ENCODE data around the gene CPNE6. TPM values are rescaled to one million over a fixed set of nuclear protein-coding genes. Genes with fewer than 3 reads are reported as not detected.
A peak's percentile ranks its signal among the peaks of the same experiment; 100 is the strongest.

CPNE6 gene
- polyA plus RNA-seq, 3 donors: not detected

DNA sequence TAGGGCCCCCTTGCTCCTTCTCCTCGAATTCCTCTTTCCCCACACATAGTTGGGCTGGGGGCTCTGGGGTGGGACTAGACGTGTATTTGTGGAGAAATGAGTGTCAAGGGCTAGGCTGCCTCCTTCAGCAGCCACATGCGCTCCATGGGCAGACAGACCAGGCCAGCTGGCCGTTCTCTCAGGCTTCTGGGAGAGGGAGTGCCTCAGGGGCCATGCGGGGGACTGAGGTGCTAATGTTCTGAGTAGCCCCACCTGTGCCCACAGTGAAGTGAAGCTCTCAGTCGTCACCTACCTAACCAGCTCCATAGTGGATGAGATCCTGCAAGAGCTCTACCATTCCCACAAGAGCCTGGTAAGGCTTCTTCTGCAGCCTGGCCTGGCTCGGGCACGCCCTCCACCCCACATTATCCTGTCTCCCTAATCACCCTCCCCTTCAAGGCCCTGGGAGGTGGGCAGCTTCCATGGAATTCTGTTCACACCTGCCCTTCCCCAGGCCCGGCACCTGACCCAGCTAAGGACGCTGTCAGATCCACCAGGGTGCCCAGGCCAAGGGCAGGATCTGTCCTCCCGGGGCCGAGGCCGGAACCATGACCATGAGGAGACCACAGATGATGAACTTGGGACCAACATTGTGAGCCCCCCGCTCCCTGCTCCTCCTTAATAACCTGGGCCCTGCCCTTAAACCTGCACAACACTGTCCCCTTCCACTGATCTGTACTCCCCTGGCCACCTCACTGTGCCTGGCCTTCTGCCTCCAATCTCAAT is 9.0 kb upstream of the CPNE6 start:
- no peaks in the 10 kb centered on the region for H3K36me3 ChIP-seq (replicated peaks in 1 of 2; ENCODE audit: control insufficient read depth in 1 of 2, insufficient read depth in 2 of 2, low read length in 2 of 2)
- no peak overlapping the region for H3K9ac ChIP-seq (ENCODE audit: insufficient read depth, low read length, poor library complexity, severe bottlenecking)
- Mint-ChIP-seq H3K4me3 (no peak overlapping the region), H3K27me3 (ENCODE audit: low read depth in 3 of 3) (peaks cover 2 to 8% (median 7%) of the 10 kb centered on the region in 3 donors), H3K36me3 (no peaks in the 10 kb centered on the region), H3K9me3 (peaks cover 0 to 2% (median 0%) of the 10 kb centered on the region in 7 donors), H3K4me1 (peaks cover 2% of the 10 kb centered on the region), H3K27ac (no peak overlapping the region)
- WGBS (ENCODE audit: insufficient coverage): 94% methylated on average over 11 of the region's 14 CpGs
- no peak for DNase-seq
- H3K4me1 ChIP-seq (ENCODE audit: control insufficient read depth in 1 of 2, insufficient read depth in 2 of 2, low read length in 2 of 2): no peaks in the 10 kb centered on the region
- no peaks in the 10 kb centered on the region for H4K20me1 ChIP-seq (ENCODE audit: insufficient read depth, low read length)
- no peak overlapping the region for H2AFZ ChIP-seq (ENCODE audit: insufficient read depth, low read depth, low read length, poor library complexity, severe bottlenecking)
- no peak overlapping the region for H3K27ac ChIP-seq (ENCODE audit: low read depth in 1 of 2, low read length in 2 of 2)
- no peaks in the 10 kb centered on the region for H3K9me3 ChIP-seq (replicated peaks in 1 of 2; ENCODE audit: control insufficient read depth in 1 of 2, insufficient read depth in 1 of 2, low read length in 2 of 2)
- no peaks in the 10 kb centered on the region for H3K79me2 ChIP-seq (ENCODE audit: insufficient read depth, low read length)
- H3K27me3 ChIP-seq (ENCODE audit: control insufficient read depth in 2 of 2, insufficient read depth in 2 of 2, low read length in 2 of 2): no peaks in the 10 kb centered on the region
- no peak overlapping the region for H3K4me3 ChIP-seq (replicated peaks in 1 of 3; ENCODE audit: low read depth in 2 of 3, low read length in 3 of 3)
- intact Hi-C loops (cut with micrococcal nuclease): no loop called here
- no peak overlapping the region for H3K4me2 ChIP-seq (replicated peaks; ENCODE audit: extremely low read depth, low read length, poor library complexity, severe bottlenecking)
- TF ChIP-seq, protein P1, sequence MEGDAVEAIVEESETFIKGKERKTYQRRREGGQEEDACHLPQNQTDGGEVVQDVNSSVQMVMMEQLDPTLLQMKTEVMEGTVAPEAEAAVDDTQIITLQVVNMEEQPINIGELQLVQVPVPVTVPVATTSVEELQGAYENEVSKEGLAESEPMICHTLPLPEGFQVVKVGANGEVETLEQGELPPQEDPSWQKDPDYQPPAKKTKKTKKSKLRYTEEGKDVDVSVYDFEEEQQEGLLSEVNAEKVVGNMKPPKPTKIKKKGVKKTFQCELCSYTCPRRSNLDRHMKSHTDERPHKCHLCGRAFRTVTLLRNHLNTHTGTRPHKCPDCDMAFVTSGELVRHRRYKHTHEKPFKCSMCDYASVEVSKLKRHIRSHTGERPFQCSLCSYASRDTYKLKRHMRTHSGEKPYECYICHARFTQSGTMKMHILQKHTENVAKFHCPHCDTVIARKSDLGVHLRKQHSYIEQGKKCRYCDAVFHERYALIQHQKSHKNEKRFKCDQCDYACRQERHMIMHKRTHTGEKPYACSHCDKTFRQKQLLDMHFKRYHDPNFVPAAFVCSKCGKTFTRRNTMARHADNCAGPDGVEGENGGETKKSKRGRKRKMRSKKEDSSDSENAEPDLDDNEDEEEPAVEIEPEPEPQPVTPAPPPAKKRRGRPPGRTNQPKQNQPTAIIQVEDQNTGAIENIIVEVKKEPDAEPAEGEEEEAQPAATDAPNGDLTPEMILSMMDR (IDR thresholded peaks at IDR 0.05): no peak

DNA sequence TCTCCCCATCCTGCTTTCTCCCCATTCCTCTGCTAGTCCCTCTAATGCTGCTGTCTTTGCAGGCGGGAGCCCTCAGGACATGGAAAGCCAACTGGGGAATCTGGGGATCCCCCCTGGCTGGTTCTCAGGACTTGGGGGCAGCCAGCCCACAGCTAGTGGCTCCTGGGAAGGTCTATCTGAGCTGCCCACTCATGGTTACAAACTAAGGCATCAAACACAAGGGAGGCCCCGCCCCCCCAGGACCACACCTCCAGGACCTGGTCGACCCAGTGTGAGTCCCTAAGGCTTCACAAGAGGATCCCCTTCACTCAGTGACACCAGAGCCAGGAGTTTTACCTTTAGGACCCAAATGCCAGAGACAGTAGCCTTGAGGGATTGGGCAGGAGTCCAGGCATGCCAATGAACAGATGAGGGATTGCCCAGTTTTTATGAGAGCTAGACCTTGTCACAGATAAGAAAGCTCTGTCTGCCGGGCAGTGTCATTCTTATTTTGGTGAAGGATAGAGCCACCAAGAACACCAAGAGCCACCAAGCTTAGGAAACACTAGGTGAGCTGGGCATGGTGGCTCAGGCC is 8.0 kb upstream of the CPNE6 start:
- H4K20me1 ChIP-seq (ENCODE audit: insufficient read depth, low read length): no peaks in the 10 kb centered on the region
- no peak overlapping the region for H3K27ac ChIP-seq (ENCODE audit: low read depth in 1 of 2, low read length in 2 of 2)
- no peaks in the 10 kb centered on the region for H3K36me3 Mint-ChIP-seq
- no peak for DNase-seq
- H3K4me1 ChIP-seq (ENCODE audit: control insufficient read depth in 1 of 2, insufficient read depth in 2 of 2, low read length in 2 of 2): no peaks in the 10 kb centered on the region
- WGBS (ENCODE audit: insufficient coverage): 95% methylated on average over 3 of the region's 4 CpGs
- peak overlapping the region in 1 of 7 donors; percentile 28 for H3K27ac Mint-ChIP-seq
- intact Hi-C loops (cut with micrococcal nuclease): no loop called here
- no peaks in the 10 kb centered on the region for H3K4me1 Mint-ChIP-seq
- no peak overlapping the region for H3K9ac ChIP-seq (ENCODE audit: insufficient read depth, low read length, poor library complexity, severe bottlenecking)
- H3K4me3 Mint-ChIP-seq: no peak overlapping the region
- no peaks in the 10 kb centered on the region for H3K36me3 ChIP-seq (replicated peaks in 1 of 2; ENCODE audit: control insufficient read depth in 1 of 2, insufficient read depth in 2 of 2, low read length in 2 of 2)
- H3K4me2 ChIP-seq (replicated peaks; ENCODE audit: extremely low read depth, low read length, poor library complexity, severe bottlenecking): no peak overlapping the region
- H3K4me3 ChIP-seq (replicated peaks in 1 of 3; ENCODE audit: low read depth in 2 of 3, low read length in 3 of 3): no peak overlapping the region
- H3K9me3 ChIP-seq (replicated peaks in 1 of 2; ENCODE audit: control insufficient read depth in 1 of 2, insufficient read depth in 1 of 2, low read length in 2 of 2): no peaks in the 10 kb centered on the region
- H3K79me2 ChIP-seq (ENCODE audit: insufficient read depth, low read length): no peaks in the 10 kb centered on the region
- peaks cover 2 to 6% (median 6%) of the 10 kb centered on the region in 3 donors for H3K27me3 Mint-ChIP-seq (ENCODE audit: low read depth in 3 of 3)
- peaks cover 0 to 2% (median 0%) of the 10 kb centered on the region in 7 donors for H3K9me3 Mint-ChIP-seq
- no peaks in the 10 kb centered on the region for H3K27me3 ChIP-seq (ENCODE audit: control insufficient read depth in 2 of 2, insufficient read depth in 2 of 2, low read length in 2 of 2)
- no peak overlapping the region for H2AFZ ChIP-seq (ENCODE audit: insufficient read depth, low read depth, low read length, poor library complexity, severe bottlenecking)
- TF ChIP-seq, protein P1 (IDR thresholded peaks at IDR 0.05): no peak
